Epidermal melanocyte (primary cell): Measurements from ENCODE around the gene SOX10.
"Not testable (repeated sequence)": the region's sequence is repeated elsewhere in the genome, so short reads cannot be mapped to it uniquely, and the experiment has no call there.

ENCODE experiments used
- DNase-seq: peaks from one replicate; pipeline ENCODE4 v3.0.0; 2011; ENCODE audit warnings: low spot score; ENCODE audit not compliant: insufficient read length

SOX10 gene

DNA sequence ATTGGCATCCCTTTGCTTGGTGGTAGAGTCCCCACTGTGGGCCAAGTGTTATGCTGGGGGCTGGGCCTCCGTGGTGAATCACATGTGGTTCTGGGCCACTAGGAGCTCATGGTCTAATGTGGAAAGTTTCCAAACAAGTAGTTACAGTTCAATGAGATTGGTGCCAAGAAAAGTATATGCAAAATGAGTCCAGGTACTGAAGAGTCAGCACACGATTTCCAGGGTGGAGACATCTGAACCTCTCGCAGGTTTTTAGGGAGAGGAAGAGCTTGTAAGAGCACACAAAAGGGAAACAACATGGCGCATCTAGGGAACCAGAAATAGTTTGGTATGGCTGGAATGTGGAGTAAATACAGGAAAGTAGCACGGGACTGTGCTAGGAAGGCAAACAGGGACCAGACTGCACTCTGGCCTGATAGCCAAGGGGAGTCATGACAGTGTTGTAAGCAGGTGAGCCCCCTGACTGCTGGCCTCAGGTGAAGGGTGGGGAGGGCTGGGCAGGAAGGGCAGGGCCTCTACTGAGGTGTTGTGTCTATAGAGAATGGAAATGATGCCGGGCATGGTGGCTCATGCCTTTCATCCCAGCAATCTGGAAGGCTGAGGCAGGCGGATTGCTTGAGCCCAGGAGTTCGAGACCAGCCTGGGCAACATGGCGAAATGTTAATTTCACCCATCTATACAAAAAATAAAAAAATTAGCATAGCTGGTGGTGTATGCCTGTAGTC lies 18.3 kb downstream of the SOX10 start:
- DNase-seq: no peak

DNA sequence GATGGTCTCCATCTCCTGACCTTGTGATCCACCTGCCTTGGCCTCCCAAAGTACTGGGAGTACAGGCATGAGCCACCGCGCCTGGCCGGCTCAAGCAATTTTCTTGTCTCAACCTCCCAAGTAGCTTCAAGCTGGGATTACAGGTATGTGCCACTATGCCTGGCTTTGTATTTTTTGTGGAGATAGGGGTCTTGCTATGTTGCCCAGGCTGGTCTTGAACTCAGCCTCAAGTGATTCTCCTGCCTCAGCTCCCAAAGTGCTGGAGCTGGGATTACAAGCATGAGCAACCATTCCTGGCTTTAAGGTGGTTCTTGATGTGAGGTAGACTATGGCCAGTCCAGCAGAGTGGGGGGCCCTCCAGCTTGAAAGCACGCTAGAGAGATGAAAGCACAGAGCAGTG lies 23.3 kb downstream of the SOX10 start:
- DNase-seq: no peak

DNA sequence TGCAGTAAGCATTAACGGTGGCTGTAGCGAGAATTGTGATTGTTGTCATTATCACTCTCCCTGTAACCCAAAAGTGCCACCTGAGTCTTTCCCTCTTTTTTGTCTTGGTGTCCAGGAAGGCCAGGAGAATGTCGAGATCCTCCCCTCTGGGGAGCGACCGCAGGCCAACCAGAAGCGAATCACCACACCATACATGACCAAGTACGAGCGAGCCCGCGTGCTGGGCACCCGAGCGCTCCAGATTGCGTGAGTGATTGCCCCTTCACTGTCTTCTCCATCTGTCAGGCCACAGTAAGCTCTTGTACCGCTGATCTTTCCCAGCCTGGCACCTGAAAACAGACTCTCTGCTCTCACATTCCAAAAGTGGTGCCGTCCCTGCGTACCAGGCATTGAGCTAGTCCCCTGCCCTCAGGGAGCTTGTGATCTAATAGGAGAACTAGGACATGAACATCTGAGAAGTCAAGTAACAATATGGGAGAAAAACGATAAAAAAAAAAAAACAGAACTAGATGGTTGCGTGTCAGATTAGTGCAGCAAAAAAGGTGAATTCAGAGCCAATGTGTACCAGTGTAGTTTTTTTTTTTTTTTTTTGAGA lies 25.0 kb downstream of the SOX10 start:
- DNase-seq: no peak

DNA sequence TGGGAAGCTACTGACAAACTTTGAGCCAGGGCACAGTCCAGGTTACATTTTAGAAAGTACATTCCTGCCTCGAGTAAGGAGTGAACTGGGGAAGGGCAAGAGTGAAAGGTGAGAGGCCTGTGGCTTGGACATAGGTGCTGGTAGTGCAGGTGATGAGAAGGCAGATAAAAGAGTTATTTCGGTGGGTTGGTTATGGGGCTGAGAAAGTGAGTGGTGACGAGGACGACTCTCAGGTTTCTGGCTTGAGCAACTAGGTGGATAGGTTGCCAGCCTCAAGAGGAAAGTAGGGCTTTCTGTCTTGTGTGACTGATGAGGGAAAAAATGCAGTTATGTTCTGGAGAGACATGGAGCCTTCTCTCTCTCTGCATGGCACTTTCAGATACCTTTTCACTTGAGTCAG lies 27.1 kb downstream of the SOX10 start:
- DNase-seq: no peak

DNA sequence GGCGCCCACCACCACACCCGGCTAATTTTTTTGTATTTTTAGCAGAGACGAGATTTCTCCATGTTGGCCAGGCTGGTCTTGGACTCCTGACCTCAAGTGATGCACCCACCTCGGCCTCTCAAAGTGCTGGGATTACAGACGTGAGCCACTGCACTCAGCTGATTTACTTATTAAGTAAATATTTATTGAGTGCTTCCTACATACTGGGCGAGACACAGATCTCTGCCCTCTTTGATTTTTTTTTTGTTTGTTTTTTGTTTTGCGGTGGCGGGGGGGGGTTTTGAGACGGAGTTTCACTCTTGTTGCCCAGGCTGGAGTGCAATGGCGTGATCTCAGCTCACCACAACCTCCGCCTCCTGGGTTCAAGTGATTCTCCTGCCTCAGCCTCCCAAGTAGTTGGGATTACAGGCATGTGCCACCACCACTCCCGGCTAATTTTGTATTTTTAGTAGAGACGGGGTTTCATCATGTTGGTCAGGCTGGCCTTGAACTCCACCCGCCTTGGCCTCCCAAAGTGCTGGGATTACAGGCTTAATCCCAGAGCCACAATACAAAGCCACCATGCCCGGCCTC lies 28.4 kb downstream of the SOX10 start:
- DNase-seq: not testable (repeated sequence)

DNA sequence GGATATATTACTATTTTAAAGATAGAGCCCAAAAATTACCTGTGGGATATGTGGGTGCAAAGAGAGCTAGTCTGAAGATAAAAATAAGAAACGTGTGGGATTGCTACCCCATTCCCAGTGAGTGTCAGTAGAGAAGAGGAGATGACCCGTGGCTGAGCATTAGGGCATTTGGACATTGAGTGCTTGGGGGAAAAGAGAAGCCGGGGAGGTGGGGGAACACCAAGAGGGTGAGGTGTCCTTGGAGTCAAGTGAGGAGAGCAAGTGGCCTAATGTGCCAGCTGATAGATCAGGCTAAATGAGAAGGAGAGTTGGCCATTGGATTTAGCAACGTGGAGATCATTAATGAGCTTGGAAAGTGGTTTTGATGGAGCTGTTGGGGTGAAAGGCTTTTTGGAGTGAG lies 29.7 kb downstream of the SOX10 start:
- DNase-seq: no peak

DNA sequence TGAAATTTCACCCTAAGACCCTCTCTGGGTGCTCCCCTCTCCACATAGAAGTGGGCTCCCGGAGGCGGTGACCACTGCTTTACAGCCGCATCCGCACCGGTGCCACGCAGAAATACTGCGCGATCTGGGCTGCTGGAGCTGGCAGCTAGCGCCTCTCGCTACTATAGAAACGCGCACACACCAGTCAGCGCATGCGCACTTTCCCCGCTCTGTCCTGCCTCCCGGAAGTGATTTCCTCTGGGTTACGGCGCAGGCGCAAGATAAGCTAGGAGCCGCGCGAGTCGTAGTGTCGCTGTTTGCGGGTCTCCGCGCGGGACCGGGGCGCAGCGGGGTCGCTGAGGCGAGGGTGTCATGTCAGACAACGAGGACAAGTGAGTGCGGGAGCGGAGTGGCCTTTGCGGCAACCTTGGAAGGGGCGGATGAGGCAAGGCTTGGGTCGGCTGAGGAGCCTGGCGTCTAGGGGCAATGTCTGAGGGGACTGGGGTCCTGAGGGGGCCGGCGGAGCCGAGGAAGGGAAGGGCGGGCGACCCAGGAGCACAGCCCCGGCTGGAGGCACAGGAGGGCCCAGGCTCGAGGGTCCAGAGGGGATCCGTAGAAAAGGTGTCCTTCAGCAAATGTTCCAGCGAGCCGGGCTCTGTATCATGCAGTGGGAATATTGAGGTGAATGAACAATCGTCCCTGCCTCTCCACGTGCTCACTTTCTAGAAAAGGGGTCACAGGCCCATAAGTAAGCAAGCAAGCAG lies 30.7 kb downstream of the SOX10 start, which contains the start of the genes C22orf23 and POLR2F:
Gene C22orf23, minus strand, starts transcription at position 165 of the 743 bp plus-strand sequence. CDS start 452 bp downstream, outside the sequence.
Gene POLR2F, plus strand, starts transcription at position 263 of the 743 bp plus-strand sequence. Its CDS starts 89 bp downstream, at position 352.
- DNase-seq: peak; percentile 97

DNA sequence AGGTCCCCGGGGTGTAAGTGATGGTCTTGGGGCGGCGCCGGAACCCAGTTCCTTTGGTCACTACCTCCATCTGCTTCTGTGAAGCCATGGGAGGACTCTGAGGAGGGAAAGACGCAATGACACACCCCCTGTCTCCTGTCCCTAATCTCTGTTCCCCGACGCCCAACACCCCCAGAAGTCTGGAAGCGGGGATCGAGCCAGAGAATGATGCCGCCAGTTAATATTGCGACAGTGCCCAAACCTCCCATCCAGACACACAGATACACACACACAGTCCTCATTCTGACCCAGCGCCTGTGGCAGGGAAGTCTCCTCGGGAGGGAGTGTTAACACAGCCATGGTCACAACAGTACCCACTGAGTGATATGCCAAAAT lies 31.3 kb downstream of the SOX10 start:
- no peak for DNase-seq

DNA sequence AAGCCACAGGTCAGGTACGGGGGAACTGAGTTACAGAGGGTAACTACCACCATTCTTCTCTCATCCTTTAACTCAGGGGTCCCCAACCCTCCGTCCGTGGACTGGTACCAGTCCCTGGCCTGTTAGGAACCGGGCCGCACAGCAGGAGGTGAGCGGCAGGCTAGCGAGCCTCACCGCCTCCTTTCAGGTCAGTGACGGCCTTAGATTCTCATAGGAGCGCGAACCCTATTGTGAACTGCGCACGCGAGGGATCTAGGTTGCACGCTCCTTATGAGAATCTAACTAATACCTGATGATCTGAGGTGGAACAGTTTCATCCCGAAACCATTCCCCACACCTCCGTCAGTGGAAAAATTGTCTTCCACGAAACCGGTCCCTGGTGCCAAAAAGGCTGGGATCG lies 31.7 kb downstream of the SOX10 start:
- DNase-seq: not testable (repeated sequence)

DNA sequence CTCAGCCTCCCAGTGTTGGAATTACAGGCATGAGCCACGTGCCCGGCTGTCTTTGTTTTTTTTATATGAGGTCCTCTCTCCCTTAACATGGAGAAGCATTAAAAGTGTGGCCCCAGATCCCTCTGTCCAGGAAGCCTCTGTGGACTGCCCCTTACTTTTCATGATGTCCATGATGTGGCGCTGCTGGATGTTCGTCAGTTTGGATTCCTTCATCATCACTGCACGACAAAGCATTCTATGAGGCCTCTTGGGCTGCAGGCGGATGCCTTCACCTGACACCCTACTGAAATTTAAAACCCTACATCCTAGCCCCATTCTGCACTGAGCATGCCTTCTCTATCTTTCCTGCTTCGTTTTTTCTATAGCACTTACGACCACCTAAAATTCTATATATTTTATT lies 33.0 kb downstream of the SOX10 start:
- DNase-seq: no peak

DNA sequence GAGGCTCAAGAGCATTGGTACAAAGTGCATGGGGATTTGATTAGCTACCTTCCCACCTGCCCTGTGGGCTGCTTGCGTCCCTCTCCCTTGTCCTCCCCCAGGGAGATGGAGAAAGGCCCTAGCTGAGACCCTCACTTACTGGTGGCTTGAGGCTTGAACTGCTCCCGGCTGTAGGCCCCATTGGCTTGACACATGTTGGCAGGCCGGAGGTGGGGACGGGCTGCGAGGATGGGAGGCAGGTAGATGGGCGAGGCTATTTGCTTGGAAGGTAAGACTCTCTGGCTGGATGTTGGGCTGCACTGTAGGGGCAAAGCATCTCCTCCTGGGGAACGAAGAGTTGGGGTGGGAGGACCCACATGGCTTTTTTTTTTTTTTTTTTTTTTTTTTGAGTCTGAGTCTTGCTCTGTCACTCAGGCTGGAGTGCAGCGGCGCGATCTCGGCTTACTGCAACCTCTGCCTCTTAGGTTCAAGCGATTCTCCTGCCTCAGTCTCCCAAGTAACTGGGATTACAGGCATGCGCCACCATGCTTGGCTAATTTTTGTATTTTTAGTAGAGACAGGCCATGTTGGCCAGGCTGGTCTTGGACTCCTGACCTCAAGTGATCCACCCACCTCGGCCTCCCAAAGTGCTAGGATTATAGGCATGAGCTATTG lies 37.1 kb downstream of the SOX10 start:
- DNase-seq: not testable (repeated sequence)

DNA sequence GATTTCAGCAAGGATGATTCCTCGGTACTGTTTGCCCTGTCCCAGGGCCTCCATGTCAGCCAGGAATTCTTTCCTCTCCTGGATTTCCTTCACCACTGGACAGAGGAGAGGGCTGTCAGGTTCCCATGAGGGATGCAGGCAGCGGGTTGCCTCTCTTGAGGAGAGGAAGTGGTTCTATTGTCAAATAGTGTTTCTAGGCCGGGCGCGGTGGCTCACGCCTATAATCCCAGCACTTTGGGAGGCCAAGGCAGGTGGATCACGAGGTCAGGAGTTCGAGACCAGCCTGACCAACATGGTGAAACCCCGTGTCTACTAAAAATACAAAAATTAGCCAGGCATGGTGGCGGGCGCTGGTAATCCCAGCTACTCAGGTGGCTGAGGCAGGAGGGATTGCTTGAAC lies 39.9 kb downstream of the SOX10 start:
- not testable (repeated sequence) for DNase-seq

DNA sequence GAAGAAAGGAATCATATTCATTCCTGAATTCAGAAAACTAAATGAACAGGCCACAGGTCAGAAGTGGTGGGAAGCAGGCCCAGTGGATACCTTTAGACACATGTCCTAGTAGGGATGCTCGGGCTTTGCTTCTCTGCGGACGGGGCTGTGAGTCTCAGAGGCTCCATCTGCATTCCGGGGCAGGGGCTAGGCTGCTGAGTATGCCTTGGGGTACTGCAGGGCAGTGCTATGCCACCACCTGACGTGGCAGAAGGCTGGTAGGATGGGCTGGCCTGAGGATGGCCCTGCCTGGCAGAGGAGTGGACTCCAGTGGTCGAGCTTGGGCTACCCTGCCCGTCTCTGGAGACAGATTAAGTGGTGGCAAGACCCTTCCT lies 40.5 kb downstream of the SOX10 start:
- no peak for DNase-seq

DNA sequence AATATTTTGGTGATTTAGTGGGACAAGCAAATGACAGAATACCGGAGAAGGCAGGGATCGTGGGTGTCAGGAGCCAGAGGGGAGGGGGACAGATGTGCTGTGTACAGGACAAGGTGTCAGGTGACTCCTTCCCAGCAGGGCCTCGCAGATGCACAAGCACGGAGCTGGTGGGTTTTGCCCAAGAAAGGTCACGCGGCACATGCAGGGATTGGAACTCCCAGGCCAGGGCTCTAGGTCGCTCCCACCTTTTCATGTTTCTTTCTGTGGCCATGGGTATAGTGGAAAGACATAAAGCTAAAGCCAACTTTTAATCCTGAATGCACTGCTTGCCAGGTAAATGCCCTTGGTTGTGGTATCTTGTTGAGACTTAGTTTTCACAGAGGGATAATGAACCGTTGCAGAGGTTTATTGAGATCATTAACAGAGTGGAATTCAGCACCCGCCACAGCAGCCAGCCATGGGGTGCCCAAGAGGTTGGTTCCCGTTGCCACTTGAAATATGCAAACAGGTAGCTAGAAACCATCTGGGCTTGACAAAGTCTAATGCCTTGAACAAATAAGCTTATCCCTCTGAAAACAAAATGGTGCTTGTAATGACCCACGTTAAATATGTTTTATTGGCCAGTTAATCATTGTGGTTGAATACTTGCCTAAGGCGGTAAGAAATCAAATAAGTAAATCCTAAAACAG lies 41.1 kb downstream of the SOX10 start:
- no peak for DNase-seq

DNA sequence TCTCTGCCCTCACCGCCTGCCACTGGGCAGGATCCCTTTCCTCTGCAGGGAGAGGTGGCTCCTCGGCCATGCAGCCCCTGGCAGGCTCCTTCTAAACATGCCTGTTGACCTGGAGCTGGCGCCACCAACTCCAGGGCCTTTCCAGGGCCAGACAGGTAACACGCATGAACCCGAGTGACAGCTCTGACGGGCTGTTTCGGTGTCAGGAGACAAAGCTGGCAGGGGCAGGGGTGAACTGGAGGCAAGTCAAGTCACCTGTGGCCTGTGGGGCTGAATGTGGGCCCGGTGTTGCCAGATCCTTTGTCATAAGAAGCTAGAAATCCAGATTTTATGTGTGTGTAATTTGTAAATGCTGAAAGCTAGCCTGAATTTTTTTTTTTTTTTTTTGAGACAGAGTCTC lies 42.2 kb downstream of the SOX10 start:
- DNase-seq: no peak

DNA sequence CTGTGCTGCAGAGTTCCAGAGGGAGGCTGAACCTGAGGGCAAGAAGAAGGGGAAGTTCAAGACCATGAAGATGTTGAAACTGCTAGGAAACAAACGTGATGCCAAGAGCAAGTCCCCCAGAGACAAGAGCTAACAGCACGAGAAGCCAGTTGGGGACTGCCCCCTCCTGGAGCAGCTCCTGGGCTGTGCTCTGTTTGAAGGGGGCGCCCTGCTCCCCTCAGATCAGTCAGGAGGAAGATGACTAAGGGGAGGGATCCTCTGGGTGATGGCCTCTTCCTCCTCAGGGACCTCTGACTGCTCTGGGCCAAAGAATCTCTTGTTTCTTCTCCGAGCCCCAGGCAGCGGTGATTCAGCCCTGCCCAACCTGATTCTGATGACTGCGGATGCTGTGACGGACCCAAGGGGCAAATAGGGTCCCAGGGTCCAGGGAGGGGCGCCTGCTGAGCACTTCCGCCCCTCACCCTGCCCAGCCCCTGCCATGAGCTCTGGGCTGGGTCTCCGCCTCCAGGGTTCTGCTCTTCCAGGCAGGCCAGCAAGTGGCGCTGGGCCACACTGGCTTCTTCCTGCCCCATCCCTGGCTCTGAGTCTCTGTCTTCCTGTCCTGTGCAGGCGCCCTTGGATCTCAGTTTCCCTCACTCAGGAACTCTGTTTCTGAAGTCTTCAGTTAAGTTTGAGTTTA lies 43.5 kb downstream of the SOX10 start:
- DNase-seq: no peak

DNA sequence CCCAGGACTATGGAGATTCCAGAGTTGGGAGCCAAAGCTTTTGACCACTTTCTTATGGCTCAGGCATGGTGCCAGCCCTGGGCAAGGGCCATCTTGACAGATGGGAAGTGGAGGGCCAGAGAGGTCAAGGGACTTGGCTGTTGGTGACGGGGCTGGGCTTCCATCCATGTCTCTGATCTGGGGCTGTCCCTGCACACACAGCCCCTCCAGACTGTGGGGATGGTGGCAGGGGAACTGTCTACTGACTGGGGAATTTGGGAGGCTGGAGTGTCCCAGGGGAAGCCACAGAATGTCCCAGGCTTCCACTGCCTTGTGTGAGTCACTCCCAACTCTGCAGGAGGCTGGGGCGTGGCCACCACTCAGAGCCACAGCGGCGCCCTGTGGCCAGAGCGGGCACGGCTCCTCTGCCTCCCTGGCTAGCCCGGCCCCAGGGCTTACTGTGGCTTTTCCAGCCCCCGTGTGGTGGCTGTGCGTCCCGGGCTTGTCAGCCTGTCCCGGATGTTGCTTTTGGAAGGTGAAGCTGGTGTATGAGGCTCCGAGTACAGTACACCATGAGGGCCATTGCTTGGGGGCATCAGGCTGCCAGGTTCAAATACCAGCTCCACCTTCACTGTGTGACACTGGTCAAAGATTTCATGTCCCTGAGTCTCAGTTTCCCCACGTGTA lies 50.5 kb downstream of the SOX10 start:
- DNase-seq: peak; percentile 90

DNA sequence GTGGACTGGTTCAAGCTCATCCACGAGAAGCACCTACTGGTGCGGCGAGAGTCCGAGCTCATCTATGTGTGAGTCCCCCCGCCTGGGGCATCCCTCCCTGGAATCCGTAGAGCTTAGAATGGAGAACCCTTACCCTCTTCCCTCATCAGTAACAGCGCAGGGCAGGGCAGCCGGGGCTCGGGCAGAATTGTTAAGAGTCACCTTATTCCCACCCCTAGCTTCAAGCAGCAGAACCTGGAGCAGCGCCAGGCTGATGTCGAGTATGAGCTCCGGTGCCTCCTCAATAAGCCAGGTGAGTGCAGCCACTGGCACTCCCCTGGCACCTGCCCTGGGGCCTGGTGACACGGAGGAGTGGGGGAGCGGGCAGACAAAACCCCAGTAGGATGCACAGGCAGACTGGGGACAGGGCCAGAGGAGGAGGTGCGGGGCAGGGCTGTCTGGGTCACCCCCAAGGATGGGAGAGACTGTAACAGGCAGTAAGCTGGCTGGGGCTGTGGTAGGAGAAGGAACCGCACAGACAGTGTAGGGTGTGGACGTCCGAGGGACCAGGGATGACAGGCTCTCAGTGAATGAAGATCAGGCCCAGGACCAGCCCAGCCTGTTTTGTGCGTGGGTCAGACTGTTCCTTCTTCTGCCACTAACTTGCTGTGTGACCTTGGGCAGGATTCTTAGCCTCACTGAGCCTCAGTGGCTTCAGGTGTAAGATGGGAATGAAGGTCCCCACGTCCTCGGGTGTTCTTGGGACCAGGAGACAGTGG lies 51.4 kb downstream of the SOX10 start:
- DNase-seq: no peak

DNA sequence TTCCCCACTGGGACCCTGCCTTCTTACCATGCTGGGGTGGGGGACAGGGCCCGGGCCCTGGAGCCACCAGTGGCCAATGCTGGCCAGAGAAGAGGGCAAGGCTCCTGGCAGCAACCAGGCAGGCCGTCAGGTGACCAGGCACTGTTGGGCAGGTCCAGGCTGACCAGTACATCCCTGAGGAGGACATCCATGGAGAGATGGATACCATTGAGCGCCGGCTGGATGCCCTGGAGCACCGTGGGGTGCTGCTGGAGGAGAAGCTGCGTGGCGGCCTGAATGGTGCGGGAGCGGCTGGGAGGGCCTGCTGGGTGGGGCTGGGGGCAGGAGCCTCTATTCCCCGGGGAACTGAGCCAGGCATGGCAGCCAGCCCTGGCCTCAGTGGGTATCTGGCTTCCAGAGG lies 52.0 kb downstream of the SOX10 start:
- DNase-seq: no peak
